GM12891 (cell line): ENCODE data around the gene CBLL1.

Source experiments
- POLR2A ChIP-seq: IDR thresholded peaks from 2 replicates; pipeline ENCODE4 v1.6.1; 2011; ENCODE audit warnings: low read depth, low read length, control low read depth
- POLR2AphosphoS5 ChIP-seq: IDR thresholded peaks from 2 replicates; pipeline ENCODE4 v1.6.1; 2011; ENCODE audit warnings: low read depth, low read length, control low read depth

GRCh38 chr7:107751113-107751512, 7.2 kb downstream of the CBLL1 start:
- no peak for TF ChIP-seq POLR2A
- TF ChIP-seq POLR2AphosphoS5: no peak
